Transverse colon (tissue), 4 donors: ENCODE data around the gene SGSH.

Experiments used
- EP300 ChIP-seq: sonication (generic); formaldehyde crosslinking; IDR thresholded peaks from one replicate; pipeline ENCODE4 v1.6.1; 2017; ENCODE audit warnings: antibody characterized with exemption, low read depth
- POLR2AphosphoS5 ChIP-seq, 3 donors: sonication (generic); formaldehyde crosslinking; IDR thresholded peaks; one replicate each; pipeline ENCODE4 v1.6.1; 2016; ENCODE audit warnings: antibody characterized with exemption in 3 of 3
- TF ChIP-seq, protein P1 (sequence below), 5 experiments: fragments of 200-600 bp in 3 of 5; fragments of 450-650 bp in 2 of 5; sonication (generic) in 3 of 5; IDR thresholded peaks; 1 replicate in 2 of 5; 2 replicates in 3 of 5; pipeline ENCODE4 v1.5.1; 2016 to 2017; ENCODE audit warnings: antibody characterized with exemption in 5 of 5, inconsistent platforms in 3 of 5, mild to moderate bottlenecking in 2 of 5, moderate library complexity in 1 of 5

DNA sequence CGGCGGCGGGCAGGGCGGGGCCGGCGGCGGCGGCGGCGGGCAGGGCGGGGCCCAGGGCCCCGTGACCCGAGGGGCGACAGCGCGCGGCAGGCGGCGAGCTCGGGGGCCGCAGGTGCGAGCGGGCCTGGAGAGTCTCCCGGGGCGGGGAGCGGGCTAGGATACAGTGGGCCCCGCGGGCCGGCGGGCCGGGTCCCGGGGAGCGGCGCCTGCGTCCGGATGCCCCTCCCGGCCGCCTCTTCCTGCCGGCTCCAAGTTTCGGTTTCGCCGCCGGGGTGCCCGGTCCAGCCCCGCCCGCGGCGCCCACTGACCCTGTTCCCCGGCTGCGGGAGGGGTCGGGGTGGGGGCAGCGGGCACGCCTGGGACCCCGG, 40.6 kb upstream of the SGSH start, which contains the start of gene RNF213:
- TF ChIP-seq, protein P1, sequence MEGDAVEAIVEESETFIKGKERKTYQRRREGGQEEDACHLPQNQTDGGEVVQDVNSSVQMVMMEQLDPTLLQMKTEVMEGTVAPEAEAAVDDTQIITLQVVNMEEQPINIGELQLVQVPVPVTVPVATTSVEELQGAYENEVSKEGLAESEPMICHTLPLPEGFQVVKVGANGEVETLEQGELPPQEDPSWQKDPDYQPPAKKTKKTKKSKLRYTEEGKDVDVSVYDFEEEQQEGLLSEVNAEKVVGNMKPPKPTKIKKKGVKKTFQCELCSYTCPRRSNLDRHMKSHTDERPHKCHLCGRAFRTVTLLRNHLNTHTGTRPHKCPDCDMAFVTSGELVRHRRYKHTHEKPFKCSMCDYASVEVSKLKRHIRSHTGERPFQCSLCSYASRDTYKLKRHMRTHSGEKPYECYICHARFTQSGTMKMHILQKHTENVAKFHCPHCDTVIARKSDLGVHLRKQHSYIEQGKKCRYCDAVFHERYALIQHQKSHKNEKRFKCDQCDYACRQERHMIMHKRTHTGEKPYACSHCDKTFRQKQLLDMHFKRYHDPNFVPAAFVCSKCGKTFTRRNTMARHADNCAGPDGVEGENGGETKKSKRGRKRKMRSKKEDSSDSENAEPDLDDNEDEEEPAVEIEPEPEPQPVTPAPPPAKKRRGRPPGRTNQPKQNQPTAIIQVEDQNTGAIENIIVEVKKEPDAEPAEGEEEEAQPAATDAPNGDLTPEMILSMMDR (IDR thresholded peaks at IDR 0.05) = no peak
- TF ChIP-seq EP300 = no peak
- peak; percentile 33 to 70 (median 34) for TF ChIP-seq POLR2AphosphoS5 (IDR thresholded peaks at IDR 0.05)
